Measurements from ENCODE around the gene GPR141. TPM values are rescaled to one million over a fixed set of nuclear protein-coding genes. Genes with fewer than 3 reads are reported as not detected.

GPR141 gene
- polyA plus RNA-seq, 1 experiment, result not detected

DNA sequence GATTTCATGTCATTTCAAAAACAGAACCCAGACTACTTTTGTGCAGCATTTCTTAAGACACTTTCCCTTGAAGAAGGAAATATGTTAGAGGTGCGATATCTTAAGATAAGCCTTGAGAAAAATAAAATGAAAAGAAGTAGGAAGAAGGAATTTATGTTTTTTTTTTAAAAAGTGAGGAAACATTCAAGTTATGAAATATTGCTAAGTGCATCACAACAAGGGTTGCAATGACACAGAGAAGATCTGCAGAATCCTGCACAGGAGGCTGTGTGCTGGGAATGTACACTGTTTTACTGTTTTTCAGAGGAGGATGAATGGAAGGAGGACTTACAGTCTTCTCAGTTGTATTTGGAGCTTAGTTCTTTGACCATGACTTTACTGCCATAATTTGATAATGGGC lies 85.0 kb downstream of the GPR141 start:
- Histone ChIP-seq H3K9me3 (ENCODE audit: control insufficient read depth, insufficient read depth, low read length) (peaks cover 14% of the 10 kb centered on the region), H3K4me3 (ENCODE audit: low read depth, low read length) (no peak overlapping the region), H3K27ac (ENCODE audit: low read depth, low read length) (no peak overlapping the region), H3K27me3 (ENCODE audit: control insufficient read depth, insufficient read depth, low read length) (no peaks in the 10 kb centered on the region)
- CTCF ChIA-PET, result no interaction called here
- POLR2A ChIA-PET, result no interaction called here
- DNase-seq (ENCODE audit: low read depth, low spot score), result no peak
- no peak for TF ChIP-seq CTCF (IDR thresholded peaks at IDR 0.05; ENCODE audit: low read depth, low read length)

GRCh38 chr7:37769291-37769690 lies 85.7 kb downstream of the GPR141 start:
- ChIA-PET POLR2A (no interaction called here), CTCF (no interaction called here)
- Histone ChIP-seq H3K27me3 (ENCODE audit: control insufficient read depth, insufficient read depth, low read length) (no peaks in the 10 kb centered on the region), H3K4me3 (ENCODE audit: low read depth, low read length) (no peak overlapping the region), H3K9me3 (ENCODE audit: control insufficient read depth, insufficient read depth, low read length) (peaks cover 12% of the 10 kb centered on the region; the same call in 1 of the 2 replicates), H3K27ac (ENCODE audit: low read depth, low read length) (no peak overlapping the region)
- no peak for DNase-seq (ENCODE audit: low read depth, low spot score)
- no peak for TF ChIP-seq CTCF (IDR thresholded peaks at IDR 0.05; ENCODE audit: low read depth, low read length)

- no peak for DNase-seq (ENCODE audit: low read depth, low spot score)
- no peaks in the 10 kb centered on the region for H3K27me3 ChIP-seq (ENCODE audit: control insufficient read depth, insufficient read depth, low read length)
- POLR2A ChIA-PET, result no interaction called here
- H3K27ac ChIP-seq (ENCODE audit: low read depth, low read length), result no peak overlapping the region
- peaks cover 12% of the 10 kb centered on the region; the same call in 1 of the 2 replicates for H3K9me3 ChIP-seq (ENCODE audit: control insufficient read depth, insufficient read depth, low read length)
- TF ChIP-seq CTCF (IDR thresholded peaks at IDR 0.05; ENCODE audit: low read depth, low read length), result no peak
- H3K4me3 ChIP-seq (ENCODE audit: low read depth, low read length), result no peak overlapping the region
- CTCF ChIA-PET, result no interaction called here
Measured at GRCh38 chr7:37769726-37770125, 86.2 kb downstream of the GPR141 start.

DNA sequence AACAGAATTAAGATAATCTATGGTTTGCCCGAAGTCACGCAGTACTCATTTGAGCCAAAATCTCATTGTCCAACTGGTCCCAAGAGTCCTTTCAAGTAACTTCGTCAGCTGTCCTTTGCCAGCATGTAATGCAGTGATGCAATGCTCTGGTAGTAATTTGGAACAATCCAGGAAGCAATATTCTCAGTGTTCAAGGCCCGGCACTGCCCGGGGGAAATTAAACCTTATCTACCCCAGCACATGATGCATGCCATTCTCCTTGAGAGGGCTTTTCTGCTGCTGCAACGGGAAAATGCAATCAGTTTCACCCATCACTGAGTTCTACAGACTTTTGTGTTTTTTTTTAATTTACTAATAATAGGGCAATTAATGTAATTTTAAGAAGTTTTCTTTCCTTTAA lies 87.3 kb downstream of the GPR141 start:
- Histone ChIP-seq H3K4me3 (ENCODE audit: low read depth, low read length) (no peak overlapping the region), H3K9me3 (ENCODE audit: control insufficient read depth, insufficient read depth, low read length) (peaks cover 12% of the 10 kb centered on the region), H3K27ac (ENCODE audit: low read depth, low read length) (no peak overlapping the region), H3K27me3 (ENCODE audit: control insufficient read depth, insufficient read depth, low read length) (no peaks in the 10 kb centered on the region)
- ChIA-PET CTCF (no interaction called here), POLR2A (no interaction called here)
- TF ChIP-seq CTCF (IDR thresholded peaks at IDR 0.05; ENCODE audit: low read depth, low read length), result no peak
- no peak for DNase-seq (ENCODE audit: low read depth, low spot score)

DNA sequence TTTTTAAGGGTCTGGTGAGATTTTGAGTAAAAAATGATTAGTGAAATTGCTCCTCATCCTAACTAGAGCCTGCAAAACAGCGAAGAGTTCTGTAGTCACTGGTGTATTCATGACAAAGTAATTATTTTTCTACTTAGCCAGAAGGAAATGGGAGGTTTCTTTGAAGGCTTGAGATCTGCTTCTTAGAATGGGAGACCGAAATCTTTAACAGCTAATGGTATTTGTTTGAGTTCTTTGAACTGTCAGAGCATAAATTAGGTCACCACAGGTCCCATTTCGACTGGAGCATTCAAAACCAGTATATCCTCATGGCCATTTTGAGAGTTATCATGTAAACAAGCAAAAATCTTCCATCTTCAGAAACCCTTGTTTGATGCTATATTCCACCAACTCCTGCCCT lies 87.8 kb downstream of the GPR141 start:
- TF ChIP-seq CTCF (IDR thresholded peaks at IDR 0.05; ENCODE audit: low read depth, low read length), result no peak
- Histone ChIP-seq H3K27me3 (ENCODE audit: control insufficient read depth, insufficient read depth, low read length) (no peaks in the 10 kb centered on the region), H3K27ac (ENCODE audit: low read depth, low read length) (no peak overlapping the region), H3K9me3 (ENCODE audit: control insufficient read depth, insufficient read depth, low read length) (peaks cover 12% of the 10 kb centered on the region), H3K4me3 (ENCODE audit: low read depth, low read length) (no peak overlapping the region)
- no peak for DNase-seq (ENCODE audit: low read depth, low spot score)
- POLR2A ChIA-PET, result no interaction called here
- CTCF ChIA-PET, result no interaction called here
